ENCODE measurements around the gene C12orf42.

GRCh38 chr12:103401421-103401820, 94.3 kb downstream of the C12orf42 start:
- TF ChIP-seq GATA3 (IDR thresholded peaks at IDR 0.05; ENCODE audit: low read depth, low read length) (no peak), GATA2 (IDR thresholded peaks at IDR 0.05; ENCODE audit: low read depth, low read length) (no peak)

Measured in SH-SY5Y (cell line).